Measurements from ENCODE around the gene RUSF1. TPM values are rescaled to one million over a fixed set of nuclear protein-coding genes. Genes with fewer than 3 reads are reported as not detected.

RUSF1 gene
- total and polyA plus RNA-seq, 9 of the 15 experiments (the other 6 are each of a cell fraction or from before 2014, with no cell fraction given): 0.80 to 52.8 (median 27.6) TPM

DNA sequence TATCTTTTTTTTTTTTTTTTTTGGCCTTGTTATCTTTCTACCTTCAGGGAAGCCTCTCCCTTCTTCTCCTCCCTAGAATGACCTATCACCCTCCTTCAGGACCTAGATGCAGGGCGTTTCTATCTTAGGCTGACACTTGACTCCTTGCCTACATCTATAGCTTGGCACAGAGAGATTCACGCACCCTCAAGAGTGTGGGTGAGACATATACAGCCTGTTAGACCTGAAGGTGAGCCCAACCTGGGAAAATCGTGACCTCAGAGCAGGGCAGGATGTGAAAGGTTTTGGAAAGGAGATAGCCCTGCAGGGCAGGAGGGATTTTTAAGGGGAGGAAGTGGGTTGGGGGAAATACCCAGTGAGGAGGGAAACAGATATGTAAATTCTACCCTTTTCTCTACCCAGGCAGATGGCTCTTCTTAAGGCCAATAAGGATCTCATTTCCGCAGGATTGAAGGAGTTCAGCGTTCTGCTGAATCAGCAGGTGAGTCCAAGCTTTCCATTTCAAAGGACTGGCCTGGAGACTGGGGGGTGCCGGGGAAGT, 19.6 kb upstream of the RUSF1 start, which contains the start of gene AHSP (continued):
- TF ChIP-seq POLR2H (tag; IDR thresholded peaks at IDR 0.05; ENCODE audit: low read depth) (no peak), ZNF384 (IDR thresholded peaks at IDR 0.05; ENCODE audit: low read depth, low read length) (peak; percentile 90), DPF2 (IDR thresholded peaks at IDR 0.05) (peak; percentile 70; the same call in 1 of the 2 replicates), MAFF (IDR thresholded peaks at IDR 0.05; ENCODE audit: low read length) (peak; percentile 77), XRCC5 (IDR thresholded peaks at IDR 0.05; ENCODE audit: low read depth, low read length) (no peak), TRIM24 (IDR thresholded peaks at IDR 0.05) (peak in 1 of 2 experiments; percentile 33; a peak in 1 of 4 replicates), ZNF347 (CRISPR knock-in tag; IDR thresholded peaks at IDR 0.05; ENCODE audit: low read depth) (no peak), TEAD4 (IDR thresholded peaks at IDR 0.05; ENCODE audit: low read length) (peak; percentile 34), TEAD4 (CRISPR knock-in tag; IDR thresholded peaks at IDR 0.05; ENCODE audit: borderline replicate concordance) (no peak), POLR2AphosphoS5 (IDR thresholded peaks at IDR 0.05; ENCODE audit: control insufficient read depth, insufficient read depth, low read depth, low read length) (peak; percentile 44; the same call in 1 of the 2 replicates), EP300 (IDR thresholded peaks at IDR 0.05; ENCODE audit: low read length) (peak; percentile 65), ZNF444 (CRISPR knock-in tag; IDR thresholded peaks at IDR 0.05) (no peak), NFIC (IDR thresholded peaks at IDR 0.05) (no peak), NR1H2 (CRISPR knock-in tag; IDR thresholded peaks at IDR 0.05) (no peak), TFAM (CRISPR knock-in tag; conservative IDR thresholded peaks at IDR 0.05) (no peak), SRSF7 (optimal IDR thresholded peaks at IDR 0.05; ENCODE audit: low read depth, low read length) (no peak), TBL1XR1 (IDR thresholded peaks at IDR 0.05; ENCODE audit: low read length in 2 of 2) (peak; percentile 17 to 66; a peak in 1 of 4 replicates), CBFA2T3 (IDR thresholded peaks at IDR 0.05) (peak; percentile 86), KDM2B (CRISPR knock-in tag; IDR thresholded peaks at IDR 0.05) (no peak), MTA2 (IDR thresholded peaks at IDR 0.05; ENCODE audit: low read depth) (peak; percentile 41; the same call in 1 of the 2 replicates), NR2C1 (IDR thresholded peaks at IDR 0.05) (0 out of 2 replicates have a peak, but pooled peaks have one; percentile 14), NR2C1 (tag; IDR thresholded peaks at IDR 0.05) (no peak)
- TF ChIP-seq, protein P1, sequence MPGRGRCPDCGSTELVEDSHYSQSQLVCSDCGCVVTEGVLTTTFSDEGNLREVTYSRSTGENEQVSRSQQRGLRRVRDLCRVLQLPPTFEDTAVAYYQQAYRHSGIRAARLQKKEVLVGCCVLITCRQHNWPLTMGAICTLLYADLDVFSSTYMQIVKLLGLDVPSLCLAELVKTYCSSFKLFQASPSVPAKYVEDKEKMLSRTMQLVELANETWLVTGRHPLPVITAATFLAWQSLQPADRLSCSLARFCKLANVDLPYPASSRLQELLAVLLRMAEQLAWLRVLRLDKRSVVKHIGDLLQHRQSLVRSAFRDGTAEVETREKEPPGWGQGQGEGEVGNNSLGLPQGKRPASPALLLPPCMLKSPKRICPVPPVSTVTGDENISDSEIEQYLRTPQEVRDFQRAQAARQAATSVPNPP (IDR thresholded peaks at IDR 0.05; ENCODE audit: borderline replicate concordance, insufficient read depth, insufficient read length): no peak
- TF ChIP-seq, protein P2, sequence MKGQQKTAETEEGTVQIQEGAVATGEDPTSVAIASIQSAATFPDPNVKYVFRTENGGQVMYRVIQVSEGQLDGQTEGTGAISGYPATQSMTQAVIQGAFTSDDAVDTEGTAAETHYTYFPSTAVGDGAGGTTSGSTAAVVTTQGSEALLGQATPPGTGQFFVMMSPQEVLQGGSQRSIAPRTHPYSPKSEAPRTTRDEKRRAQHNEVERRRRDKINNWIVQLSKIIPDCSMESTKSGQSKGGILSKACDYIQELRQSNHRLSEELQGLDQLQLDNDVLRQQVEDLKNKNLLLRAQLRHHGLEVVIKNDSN (CRISPR knock-in tag; IDR thresholded peaks at IDR 0.05): no peak

Measured in K562 (cell line).